Fibroblast of lung (primary cell): ENCODE measurements around the gene UNC13B. TPM values are rescaled to one million over a fixed set of nuclear protein-coding genes. Genes with fewer than 3 reads are reported as not detected.

Experiments
- DNase-seq, 2 donors: peaks; one replicate each; pipeline versions ENCODE4 v3.0.0 to v3.0.0-alpha.2; 2010; ENCODE audit warnings: low read depth in 2 of 2
- H2AFZ ChIP-seq: 2 replicates; pipeline ENCODE4 v1.5.1; 2012; ENCODE audit warnings: low read length, control low read depth, inconsistent platforms
- H3K27ac ChIP-seq: 2 replicates; pipeline ENCODE4 v1.5.1; 2011; ENCODE audit warnings: low read length, control low read depth; ENCODE audit not compliant: insufficient read depth
- H3K27me3 ChIP-seq: 2 replicates; pipeline ENCODE4 v1.5.1; 2011; ENCODE audit warnings: mild to moderate bottlenecking, low read length; ENCODE audit not compliant: control insufficient read depth, insufficient read depth
- H3K36me3 ChIP-seq: 2 replicates; pipeline ENCODE4 v1.5.1; 2011; ENCODE audit warnings: low read length; ENCODE audit not compliant: control insufficient read depth, insufficient read depth
- H3K4me1 ChIP-seq: 2 replicates; pipeline ENCODE4 v1.5.1; 2011; ENCODE audit warnings: low read length; ENCODE audit not compliant: control insufficient read depth, insufficient read depth; ENCODE audit errors: extremely low read depth
- H3K4me2 ChIP-seq: 2 replicates; pipeline ENCODE4 v1.5.1; 2011; ENCODE audit warnings: low read length, control low read depth; ENCODE audit not compliant: insufficient read depth; ENCODE audit errors: extremely low read depth
- H3K4me3 ChIP-seq, 4 experiments: fragments of 200-600 bp in 1 of 4; sonication (generic) in 1 of 4; replicated peaks in 1 of 4; 2 replicates each; pipeline ENCODE4 v1.5.1; 2011 to 2016; ENCODE audit warnings: low read length in 4 of 4, low read depth in 3 of 4, mild to moderate bottlenecking in 3 of 4, control low read depth in 2 of 4, inconsistent platforms in 1 of 4, mixed read lengths in 1 of 4; ENCODE audit not compliant: insufficient read depth in 1 of 4; ENCODE audit errors: control extremely low read depth in 1 of 4
- H3K79me2 ChIP-seq: 2 replicates; pipeline ENCODE4 v1.5.1; 2012; ENCODE audit warnings: mild to moderate bottlenecking, low read length, inconsistent platforms; ENCODE audit not compliant: control insufficient read depth, insufficient read depth
- H3K9ac ChIP-seq: 2 replicates; pipeline ENCODE4 v1.5.1; 2011; ENCODE audit warnings: mild to moderate bottlenecking, low read length, control low read depth; ENCODE audit not compliant: insufficient read depth
- H3K9me3 ChIP-seq: 2 replicates; pipeline ENCODE4 v1.5.1; 2012; ENCODE audit warnings: low read depth, low read length; ENCODE audit not compliant: control insufficient read depth, insufficient read depth
- H4K20me1 ChIP-seq: 2 replicates; pipeline ENCODE4 v1.5.1; 2011; ENCODE audit warnings: low read length; ENCODE audit not compliant: control insufficient read depth, insufficient read depth; ENCODE audit errors: extremely low read depth
- CTCF ChIP-seq, 2 donors: IDR thresholded peaks in 1 of 2; conservative IDR thresholded peaks in 1 of 2; 1 replicate in 1 of 2; 2 replicates in 1 of 2; pipeline ENCODE4 v1.5.1; 2011 to 2012; ENCODE audit warnings: low read length in 2 of 2, control low read depth in 1 of 2, inconsistent platforms in 1 of 2, low read depth in 1 of 2, mild to moderate bottlenecking in 1 of 2
- EZH2 ChIP-seq: IDR thresholded peaks from 2 replicates; pipeline ENCODE4 v1.5.1; 2012; ENCODE audit warnings: low read length, control low read depth, mild to moderate bottlenecking; ENCODE audit errors: missing control alignments
- polyA plus RNA-seq, 2 donors: library from polyadenylated mRNA; depleted of rRNA in 1 of 2; stranded (reverse) in 1 of 2; unstranded in 1 of 2; fragments of >200 nt; gene quantifications; 2 replicates each; pipeline ENCODE4 v1.2.1, GENCODE V29; 2011 to 2012; ENCODE audit warnings: missing spikeins in 1 of 2
- total RNA-seq: library from RNA; depleted of rRNA; stranded (reverse); fragments of >200 nt; gene quantifications from 2 replicates; pipeline ENCODE4 v1.2.1, GENCODE V29; 2014

UNC13B gene
- total and polyA plus RNA-seq, 2 donors (not counting 1 experiment from before 2014, with no cell fraction given) = 9.7 to 38.3 TPM

DNA sequence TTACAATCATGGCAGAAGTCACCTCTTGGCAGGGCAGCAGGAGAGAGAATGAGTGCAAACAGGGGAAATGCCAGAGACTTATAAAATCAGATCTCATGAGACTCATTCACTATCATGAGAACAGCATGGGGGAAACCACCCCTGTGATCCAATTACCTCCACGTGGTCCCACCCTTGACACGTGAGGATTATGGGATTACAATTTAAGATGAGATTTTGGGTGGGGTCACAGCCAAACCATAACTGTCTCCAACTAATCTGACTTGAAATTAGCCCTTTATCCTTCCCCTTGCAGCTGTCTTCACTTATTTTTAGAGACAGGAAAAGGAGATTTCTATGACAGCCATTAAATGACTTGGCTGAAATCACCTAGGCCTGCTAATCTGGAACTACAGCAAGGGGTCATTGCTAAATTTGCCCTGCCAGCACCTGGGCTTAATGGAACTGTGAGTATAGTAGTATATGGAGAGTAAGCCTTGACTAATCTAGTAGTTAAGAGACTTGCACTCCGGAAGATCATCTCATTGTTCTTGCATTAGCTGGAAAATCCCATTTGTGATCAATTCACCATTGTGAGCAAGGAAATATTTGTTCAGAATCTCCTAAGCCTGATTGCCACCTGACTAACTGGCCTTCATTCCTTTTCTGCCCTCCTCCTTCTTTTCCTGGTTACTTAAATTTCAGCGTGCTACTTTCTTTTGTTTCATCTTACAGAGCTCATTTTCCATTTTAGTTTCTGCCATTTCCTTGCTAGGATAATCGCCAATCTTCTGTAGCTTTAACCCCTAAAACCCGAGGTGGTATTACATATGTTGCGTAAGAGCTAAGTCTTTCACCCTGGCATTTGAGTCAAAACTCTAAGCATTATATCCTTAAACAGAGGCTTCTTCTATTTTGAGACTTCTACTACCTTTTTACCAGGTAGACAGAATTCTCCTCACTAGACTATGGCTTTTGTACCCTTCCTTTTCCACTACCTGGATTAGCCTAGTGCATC is 262.8 kb downstream of the UNC13B start:
- Histone ChIP-seq H3K4me2 (no peak overlapping the region), H3K4me1 (no peaks in the 10 kb centered on the region), H3K79me2 (no peaks in the 10 kb centered on the region), H3K27ac (no peak overlapping the region), H4K20me1 (no peaks in the 10 kb centered on the region), H2AFZ (no peak overlapping the region), H3K27me3 (no peaks in the 10 kb centered on the region), H3K4me3 (no peak overlapping the region), H3K36me3 (no peaks in the 10 kb centered on the region), H3K9me3 (no peaks in the 10 kb centered on the region), H3K9ac (no peak overlapping the region)
- DNase-seq = no peak
- no peak for TF ChIP-seq CTCF (conservative IDR thresholded peaks at IDR 0.05 in 1 of 2, IDR thresholded peaks at IDR 0.05 in 1 of 2; ENCODE audit: low read depth in 1 of 2, low read length in 2 of 2)
- TF ChIP-seq EZH2 = no peak

GRCh38 chr9:35426627-35427026 is 264.8 kb downstream of the UNC13B start:
- Histone ChIP-seq H3K4me2 (no peak overlapping the region), H3K27ac (no peak overlapping the region), H2AFZ (no peak overlapping the region), H3K9me3 (no peaks in the 10 kb centered on the region), H3K4me1 (no peaks in the 10 kb centered on the region), H3K4me3 (no peak overlapping the region), H3K79me2 (no peaks in the 10 kb centered on the region), H3K36me3 (no peaks in the 10 kb centered on the region), H3K27me3 (no peaks in the 10 kb centered on the region), H4K20me1 (no peaks in the 10 kb centered on the region), H3K9ac (no peak overlapping the region)
- TF ChIP-seq CTCF (conservative IDR thresholded peaks at IDR 0.05 in 1 of 2, IDR thresholded peaks at IDR 0.05 in 1 of 2; ENCODE audit: low read depth in 1 of 2, low read length in 2 of 2) = no peak
- TF ChIP-seq EZH2 = no peak
- no peak for DNase-seq

DNA sequence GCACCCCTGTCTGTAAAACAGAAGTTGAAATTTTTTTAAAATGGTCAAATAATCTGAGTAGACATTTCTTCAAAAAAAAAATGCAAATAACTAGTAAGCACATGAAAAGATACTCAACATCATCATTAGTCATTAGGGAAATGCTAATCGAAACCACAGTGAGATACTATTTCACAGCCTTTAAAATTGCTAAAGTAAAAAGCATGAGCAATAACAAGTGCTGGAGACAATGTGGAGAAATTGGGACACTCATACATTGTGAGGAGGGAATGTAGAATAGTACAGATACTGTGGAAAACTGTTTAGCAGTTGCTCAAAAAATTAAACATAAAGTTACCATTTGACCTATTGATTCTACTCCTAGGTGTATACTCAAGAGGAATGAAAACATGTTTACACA is 269.7 kb downstream of the UNC13B start:
- DNase-seq = no peak
- TF ChIP-seq EZH2 (no peak), CTCF (conservative IDR thresholded peaks at IDR 0.05 in 1 of 2, IDR thresholded peaks at IDR 0.05 in 1 of 2; ENCODE audit: low read depth in 1 of 2, low read length in 2 of 2) (no peak)
- Histone ChIP-seq H3K4me1 (no peaks in the 10 kb centered on the region), H3K36me3 (no peaks in the 10 kb centered on the region), H3K4me2 (no peak overlapping the region), H3K79me2 (no peaks in the 10 kb centered on the region), H4K20me1 (no peaks in the 10 kb centered on the region), H3K27ac (no peak overlapping the region), H3K4me3 (no peak overlapping the region), H3K27me3 (no peaks in the 10 kb centered on the region), H3K9ac (no peak overlapping the region), H3K9me3 (no peaks in the 10 kb centered on the region), H2AFZ (no peak overlapping the region)
